Suppressor macrophage treated with lipopolysaccharide for 1 hour (primary cell): ENCODE data around the gene FNDC1.

Experiments
- DNase-seq, 3 donors: peaks; one replicate each; pipeline ENCODE4 v3.0.0-alpha.2; 2020 to 2022

Gene FNDC1

DNA sequence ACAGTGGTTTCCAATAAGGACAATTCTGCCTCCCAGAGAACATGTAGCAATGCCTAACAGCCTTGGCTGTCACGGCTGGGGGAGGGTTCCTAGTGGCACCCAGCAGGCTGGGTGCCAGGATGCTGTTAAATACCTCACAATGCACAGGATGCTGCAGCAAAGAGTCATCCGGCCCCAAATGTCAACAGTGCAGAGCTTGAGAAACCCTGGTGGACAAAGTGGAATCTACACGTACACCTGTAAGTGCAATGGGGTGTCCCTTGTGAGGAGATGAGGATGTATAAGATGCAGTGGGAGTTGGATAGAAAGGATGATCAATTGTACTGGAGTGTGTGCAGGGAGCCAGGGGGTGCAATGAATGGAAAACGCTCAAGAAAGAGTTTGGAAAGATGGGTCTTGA, 142.4 kb downstream of the FNDC1 start:
- no peak for DNase-seq

DNA sequence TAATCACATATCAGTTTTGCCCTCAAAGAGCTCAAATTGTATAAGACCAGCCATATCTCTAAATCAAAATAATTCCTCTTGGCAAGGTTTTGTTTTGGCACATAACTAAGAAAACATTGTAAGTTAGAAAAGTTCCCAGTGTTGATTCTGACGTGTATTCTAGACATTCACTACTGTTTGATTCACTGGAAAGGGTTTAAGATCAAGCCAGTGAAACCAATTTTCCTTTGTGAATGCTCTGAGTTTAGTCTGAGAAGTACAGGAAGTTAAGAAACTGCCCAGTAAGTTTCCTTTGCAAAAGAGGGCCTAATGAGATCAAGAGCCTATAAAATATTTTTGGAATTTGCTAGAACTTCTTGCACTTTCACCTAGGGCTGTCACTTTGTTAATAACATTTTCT, 143.0 kb downstream of the FNDC1 start:
- no peak for DNase-seq

GRCh38 chr6:159313018-159313417, 143.8 kb downstream of the FNDC1 start:
- no peak for DNase-seq

GRCh38 chr6:159315562-159315961, 146.4 kb downstream of the FNDC1 start:
- no peak for DNase-seq

DNA sequence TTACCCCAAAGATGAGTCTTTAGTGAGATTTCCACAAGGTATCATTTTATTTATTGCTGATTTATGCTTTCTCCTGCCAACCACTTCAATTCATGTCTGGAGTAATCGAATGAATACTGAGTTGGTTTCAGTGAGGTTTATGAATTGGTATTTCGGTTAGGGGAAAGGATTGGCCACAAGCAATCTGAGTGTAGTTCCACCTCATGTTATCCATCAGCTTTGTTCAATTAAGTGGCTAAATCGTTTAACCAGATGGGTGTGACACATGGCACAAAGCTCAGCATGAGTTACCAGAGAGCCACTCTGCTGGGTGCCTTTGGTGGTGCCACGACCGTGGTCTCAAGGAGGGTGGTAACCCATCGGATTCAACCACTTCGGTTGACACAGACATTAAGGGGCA, 148.2 kb downstream of the FNDC1 start:
- no peak for DNase-seq

DNA sequence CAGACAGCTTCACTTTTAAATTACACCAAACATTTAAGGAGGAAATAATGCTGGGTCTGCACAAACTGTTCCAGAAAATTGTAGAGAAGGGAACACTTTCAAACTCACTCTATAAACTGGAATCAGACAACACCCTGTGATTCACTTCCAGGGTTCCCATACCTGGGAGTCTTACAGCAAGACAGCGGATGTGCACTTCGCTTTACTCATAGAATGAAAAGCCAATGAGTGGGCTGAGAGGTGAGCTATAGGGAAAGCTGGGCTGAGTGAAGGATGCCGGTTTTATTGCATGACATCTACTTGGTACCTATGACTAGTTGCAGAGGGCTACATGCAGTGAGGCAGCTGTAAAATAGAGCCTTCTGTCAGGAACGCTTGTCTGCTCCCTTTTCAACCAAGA, 152.1 kb downstream of the FNDC1 start:
- DNase-seq = no peak
